Activated CD8-positive, alpha-beta memory T cell treated with anti-CD3 and anti-CD28 coated beads for 48 hours (primary cell): ENCODE data around the gene GPR52.

ENCODE experiments used
- DNase-seq, 3 experiments: peaks; one replicate each; pipeline ENCODE4 v3.0.0-alpha.2; 2020; ENCODE audit warnings: low read depth in 2 of 3, low spot score in 2 of 3

GPR52 gene

DNA sequence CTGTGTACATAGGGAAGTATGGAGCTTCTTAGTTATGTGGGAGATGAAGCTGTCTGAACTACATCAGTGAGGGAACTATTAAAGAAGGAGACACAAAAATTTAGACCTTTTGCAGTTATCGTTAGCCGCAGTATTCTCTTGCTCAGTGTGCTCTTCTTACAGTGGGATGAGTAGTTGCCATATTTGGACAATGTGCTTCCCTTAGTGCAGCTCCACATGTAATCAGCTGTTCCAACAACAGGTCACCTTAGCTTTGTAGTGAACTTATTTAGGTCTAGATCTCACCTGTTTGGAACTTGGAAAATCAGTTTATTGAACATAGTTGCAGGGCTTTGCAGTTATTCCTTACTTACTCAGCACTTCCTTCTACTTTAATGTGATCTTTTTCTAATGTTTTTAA is 18.1 kb downstream of the GPR52 start:
- no peak for DNase-seq

DNA sequence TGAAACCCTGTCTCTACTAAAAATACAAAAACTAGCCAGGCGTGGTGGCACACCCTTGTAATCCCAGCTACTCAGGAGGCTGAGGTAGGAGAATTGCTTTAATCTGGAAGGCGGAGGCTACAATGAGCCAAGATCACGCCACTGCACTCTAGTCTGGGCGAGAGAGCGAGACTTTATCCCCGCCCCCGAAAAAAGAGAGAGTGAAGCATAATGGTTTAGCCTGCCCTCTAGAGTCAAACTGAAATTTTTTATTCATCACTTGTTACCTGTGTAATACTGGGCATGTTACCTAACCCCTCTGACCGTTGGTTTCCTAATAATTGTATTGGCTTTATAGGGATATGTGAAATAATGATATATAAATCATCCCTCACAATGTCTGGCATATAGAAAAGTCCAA is 18.8 kb downstream of the GPR52 start:
- DNase-seq: no peak

DNA sequence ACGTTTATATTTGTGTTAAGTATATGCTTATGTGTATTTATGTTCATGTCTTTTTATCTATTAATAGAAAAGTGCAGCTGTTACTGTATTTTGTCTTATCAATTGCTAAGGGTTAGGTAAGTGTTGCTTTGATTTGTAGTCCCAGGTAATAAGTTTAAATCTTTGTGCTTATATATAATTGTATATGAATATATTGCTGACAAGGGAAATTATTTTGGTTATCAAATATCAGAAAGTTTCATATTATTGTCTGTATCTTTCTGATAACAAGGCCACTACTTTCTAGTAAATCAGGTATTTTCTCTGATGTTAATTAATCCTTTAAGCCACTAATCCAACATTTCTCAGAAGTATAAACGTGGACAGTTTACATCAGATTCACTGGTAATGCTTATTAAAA is 21.3 kb downstream of the GPR52 start:
- DNase-seq: no peak

DNA sequence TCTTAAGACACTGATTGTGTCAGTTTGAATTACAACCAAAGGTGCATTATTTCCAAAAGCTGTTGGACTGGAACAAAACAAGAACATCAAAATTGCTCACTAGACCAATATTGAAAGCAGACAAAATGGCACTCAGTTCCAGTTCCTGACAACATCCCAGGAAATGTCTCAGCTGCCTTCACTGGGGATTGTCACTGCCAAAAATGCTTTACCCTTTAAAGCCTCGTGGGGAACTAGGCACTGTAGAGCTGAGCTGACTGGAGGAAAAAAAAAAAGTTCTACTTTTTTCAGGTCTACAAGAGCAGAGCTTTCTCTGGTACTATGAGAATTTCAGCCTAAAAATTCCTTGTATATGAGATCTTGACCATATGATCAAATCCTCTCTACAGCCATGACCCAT is 21.9 kb downstream of the GPR52 start:
- no peak for DNase-seq

GRCh38 chr1:174479281-174479680 is 31.5 kb downstream of the GPR52 start:
- DNase-seq: no peak

DNA sequence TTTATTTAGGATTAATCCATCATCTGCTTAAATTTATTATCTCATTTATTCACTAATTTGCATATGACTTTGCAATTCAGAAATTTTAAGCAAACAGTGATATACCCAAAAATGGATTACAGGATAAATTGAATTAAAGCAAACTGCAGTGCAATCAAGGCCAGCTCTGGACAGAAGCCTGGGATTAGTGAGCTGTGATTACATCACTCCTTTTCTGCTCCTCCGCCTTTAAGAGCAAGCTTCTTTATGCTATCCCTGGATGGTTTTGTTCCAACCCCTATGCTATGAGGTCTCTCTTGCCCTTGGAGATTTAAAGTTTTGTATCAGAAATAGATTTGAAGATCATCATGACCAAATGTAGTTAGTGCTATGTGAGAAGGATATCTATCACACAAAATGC is 32.6 kb downstream of the GPR52 start:
- DNase-seq: no peak

DNA sequence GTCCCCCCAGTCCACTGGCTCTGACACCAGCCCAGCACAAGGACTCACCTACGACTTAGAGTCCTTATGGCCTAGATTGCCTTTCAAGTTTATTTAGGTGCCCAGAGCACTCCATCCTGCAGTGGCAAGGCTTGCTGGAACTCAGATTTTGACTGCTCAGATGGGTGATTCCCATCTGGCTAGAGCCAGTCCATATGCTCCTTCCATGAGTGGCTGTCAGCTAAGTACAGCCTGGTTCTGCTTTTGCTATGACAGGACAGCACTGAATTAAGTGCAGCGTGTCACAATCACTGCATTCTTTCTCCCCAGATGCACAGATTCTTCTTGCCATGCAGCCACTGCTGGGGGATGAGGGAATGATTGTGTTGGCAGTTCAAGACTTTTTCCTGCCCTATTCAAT is 43.8 kb downstream of the GPR52 start:
- no peak for DNase-seq

DNA sequence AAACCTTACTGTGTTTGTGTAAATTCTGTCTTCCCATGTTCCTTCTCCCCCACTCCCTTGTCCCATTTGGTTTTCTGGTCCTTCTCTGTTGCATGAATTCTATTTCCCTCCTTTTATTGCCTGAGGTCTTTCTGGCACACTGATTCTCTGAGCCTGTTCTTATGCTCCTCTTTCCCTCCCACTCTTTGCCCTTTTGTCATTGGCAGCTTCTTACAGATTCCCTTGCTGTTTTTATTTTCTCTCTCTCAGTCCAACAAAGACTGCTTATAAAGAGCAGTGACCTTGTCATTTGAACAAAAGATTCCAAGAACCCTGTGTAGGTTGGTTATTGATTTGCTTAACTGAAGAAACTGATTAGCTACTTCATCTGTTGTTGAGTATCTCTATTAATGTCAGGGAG is 49.7 kb downstream of the GPR52 start:
- no peak for DNase-seq
